GM19035 (cell line): ENCODE measurements around the gene GLS.

Source experiments
- ATAC-seq: cut with Tn5 transposase; IDR thresholded peaks from one replicate; pipeline ENCODE4 v1.9.1; 2021; ENCODE audit not compliant: unreplicated experiment

Gene GLS

GRCh38 chr2:190968522-190968921 is 87.9 kb downstream of the GLS start:
- no peak for ATAC-seq

GRCh38 chr2:190970160-190970559 is 89.5 kb downstream of the GLS start:
- no peak for ATAC-seq

- no peak for ATAC-seq
Observed at GRCh38 chr2:190970873-190971506, 90.4 kb downstream of the GLS start.

GRCh38 chr2:190972213-190972612 is 91.6 kb downstream of the GLS start:
- ATAC-seq = no peak

GRCh38 chr2:190972846-190973245 is 92.2 kb downstream of the GLS start:
- ATAC-seq = no peak

- ATAC-seq = no peak
Observed at GRCh38 chr2:190973262-190973661, 92.6 kb downstream of the GLS start.

- ATAC-seq = no peak
Observed at GRCh38 chr2:190973726-190974628, 93.4 kb downstream of the GLS start.

GRCh38 chr2:190974629-190975361 is 94.2 kb downstream of the GLS start:
- ATAC-seq = no peak

GRCh38 chr2:190976521-190976920 is 95.9 kb downstream of the GLS start:
- ATAC-seq = no peak

- no peak for ATAC-seq
Observed at GRCh38 chr2:190977505-190977904, 96.9 kb downstream of the GLS start.

- ATAC-seq = no peak
Observed at GRCh38 chr2:190978389-190979053, 97.9 kb downstream of the GLS start.

GRCh38 chr2:190979906-190980629 is 99.4 kb downstream of the GLS start:
- ATAC-seq = no peak

GRCh38 chr2:190980630-190981209 is 100.1 kb downstream of the GLS start:
- no peak for ATAC-seq

- no peak for ATAC-seq
Observed at GRCh38 chr2:190981333-190981732, 100.7 kb downstream of the GLS start.

- ATAC-seq = no peak
Observed at GRCh38 chr2:190981733-190982132, 101.1 kb downstream of the GLS start.

GRCh38 chr2:190982262-190983034 is 101.8 kb downstream of the GLS start:
- ATAC-seq = no peak

- ATAC-seq = no peak
Observed at GRCh38 chr2:190984595-190984994, 104.0 kb downstream of the GLS start.

- ATAC-seq = no peak
Observed at GRCh38 chr2:190986221-190986953, 105.8 kb downstream of the GLS start.

- no peak for ATAC-seq
Observed at GRCh38 chr2:190987116-190987515, 106.5 kb downstream of the GLS start.
